ENCODE data around the gene PPHLN1. TPM values are rescaled to one million over a fixed set of nuclear protein-coding genes. Genes with fewer than 3 reads are reported as not detected.

PPHLN1 gene
- total RNA-seq, 4 donors from 2014 or later = 43.2 to 88.9 (median 56.0) TPM

DNA sequence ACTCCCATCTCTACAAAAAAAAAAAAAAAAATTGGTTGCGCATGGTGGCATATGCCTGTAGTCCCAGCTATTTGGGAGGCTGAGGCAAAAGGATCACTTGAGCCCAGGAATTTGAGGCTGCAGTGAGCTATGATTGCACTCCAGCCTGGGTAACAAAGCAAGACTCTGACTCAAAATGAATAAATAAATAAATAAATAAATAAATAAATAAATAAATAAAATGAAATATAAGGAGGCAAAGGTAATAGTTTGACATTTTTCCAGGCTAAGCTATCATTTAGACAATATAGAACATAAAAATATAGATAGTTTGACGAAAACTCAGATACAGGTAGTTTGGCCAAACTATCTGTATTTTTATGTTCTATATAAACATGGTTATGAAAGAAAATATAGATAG lies 40.5 kb upstream of the PPHLN1 start:
- H3K27me3 ChIP-seq = peaks cover 8% of the 10 kb centered on the region
- no peaks in the 10 kb centered on the region for H3K9me3 ChIP-seq
- H3K36me3 ChIP-seq = no peaks in the 10 kb centered on the region
- TF ChIP-seq CTCF (IDR thresholded peaks at IDR 0.05) = no peak
- no peak for TF ChIP-seq EP300 (IDR thresholded peaks at IDR 0.05)
- TF ChIP-seq POLR2AphosphoS5 (IDR thresholded peaks at IDR 0.05) = no peak
- no peak for TF ChIP-seq POLR2A (IDR thresholded peaks at IDR 0.05)
- no peak for ATAC-seq
- no peak overlapping the region for H3K4me3 ChIP-seq
- WGBS, 2 donors (ENCODE audit: low coverage in 1 of 2) = 86 to 94% methylated on average over 1 to 2 of the region's 2 CpGs
- H3K27ac ChIP-seq = no peak overlapping the region
- H3K4me1 ChIP-seq = no peaks in the 10 kb centered on the region

GRCh38 chr12:42286741-42287140 lies 39.2 kb upstream of the PPHLN1 start:
- Histone ChIP-seq H3K27ac (no peak overlapping the region), H3K27me3 (peaks cover 8% of the 10 kb centered on the region), H3K9me3 (no peaks in the 10 kb centered on the region), H3K36me3 (no peaks in the 10 kb centered on the region), H3K4me1 (no peaks in the 10 kb centered on the region), H3K4me3 (no peak overlapping the region)
- WGBS, 2 donors (ENCODE audit: low coverage in 1 of 2) = 80 to 98% methylated on average over 9 to 10 of the region's 26 CpGs
- no peak for ATAC-seq
- TF ChIP-seq CTCF (IDR thresholded peaks at IDR 0.05) = no peak
- no peak for TF ChIP-seq POLR2AphosphoS5 (IDR thresholded peaks at IDR 0.05)
- TF ChIP-seq POLR2A (IDR thresholded peaks at IDR 0.05) = no peak
- TF ChIP-seq EP300 (IDR thresholded peaks at IDR 0.05) = no peak

- H3K27ac ChIP-seq = no peak overlapping the region
- ATAC-seq = no peak
- 67 to 71% methylated on average over 7 to 9 of the region's 9 CpGs for WGBS, 2 donors (ENCODE audit: low coverage in 1 of 2)
These were observed 37.4 kb upstream of the PPHLN1 start for GRCh38 chr12:42288544-42288943.

DNA sequence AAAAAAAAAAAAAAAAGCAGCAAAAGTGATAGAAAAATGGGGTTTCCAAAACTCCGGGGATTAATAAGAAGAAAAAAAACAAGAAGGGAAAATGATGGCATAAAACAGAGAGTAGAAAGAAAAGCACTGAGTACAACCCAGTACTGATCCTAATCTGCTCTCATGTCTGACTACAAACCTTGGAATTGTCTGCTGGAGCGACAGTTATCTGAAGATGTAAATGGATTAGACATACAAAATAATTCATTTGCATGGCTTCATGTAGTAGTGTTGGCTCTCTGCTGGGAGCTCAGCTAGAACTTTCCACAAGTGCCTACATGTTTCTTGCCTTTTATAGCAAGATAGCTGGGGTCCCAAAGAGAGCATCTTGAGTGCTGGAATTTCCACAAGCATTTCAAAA lies 34.3 kb upstream of the PPHLN1 start:
- Histone ChIP-seq H3K4me1 (no peaks in the 10 kb centered on the region), H3K27me3 (peaks cover 8% of the 10 kb centered on the region)
- 83 to 88% methylated on average over 2 of the region's 2 CpGs for WGBS, 2 donors (ENCODE audit: low coverage in 1 of 2)

More at GRCh38 chr12:42288544-42288943, 37.4 kb upstream of the PPHLN1 start:
- H3K36me3 ChIP-seq = no peaks in the 10 kb centered on the region
- H3K27me3 ChIP-seq = peaks cover 8% of the 10 kb centered on the region
- TF ChIP-seq EP300 (IDR thresholded peaks at IDR 0.05) = no peak
- no peak for TF ChIP-seq POLR2AphosphoS5 (IDR thresholded peaks at IDR 0.05)
- TF ChIP-seq POLR2A (IDR thresholded peaks at IDR 0.05) = no peak
- no peak for TF ChIP-seq CTCF (IDR thresholded peaks at IDR 0.05)
- H3K9me3 ChIP-seq = no peaks in the 10 kb centered on the region
- H3K4me1 ChIP-seq = no peaks in the 10 kb centered on the region
- H3K4me3 ChIP-seq = no peak overlapping the region

More for the DNA sequence above, 34.3 kb upstream of the PPHLN1 start:
- no peaks in the 10 kb centered on the region for H3K36me3 ChIP-seq
- H3K9me3 ChIP-seq = no peaks in the 10 kb centered on the region
- TF ChIP-seq POLR2AphosphoS5 (IDR thresholded peaks at IDR 0.05) = no peak
- no peak for TF ChIP-seq POLR2A (IDR thresholded peaks at IDR 0.05)
- TF ChIP-seq EP300 (IDR thresholded peaks at IDR 0.05) = no peak
- no peak for TF ChIP-seq CTCF (IDR thresholded peaks at IDR 0.05)
- ATAC-seq = no peak
- no peak overlapping the region for H3K4me3 ChIP-seq
- H3K27ac ChIP-seq = no peak overlapping the region
